HG03457 (cell line): Measurements from ENCODE around the gene PNPO.
"Not testable (repeated sequence)": the region's sequence is repeated elsewhere in the genome, so short reads cannot be mapped to it uniquely, and the experiment has no call there.

Experiments used
- ATAC-seq: cut with Tn5 transposase; IDR thresholded peaks from one replicate; pipeline ENCODE4 v1.9.1; 2021; ENCODE audit warnings: moderate number of reproducible peaks; ENCODE audit not compliant: unreplicated experiment

Gene PNPO

GRCh38 chr17:47970725-47971499 is 29.5 kb downstream of the PNPO start, which contains the start of gene CDK5RAP3:
TSS of gene CDK5RAP3 (plus strand) at chr17:47971113. CDS start at chr17:47971147, 34 bp downstream.
- ATAC-seq: peak; percentile 90

GRCh38 chr17:47973541-47973940 is 32.2 kb downstream of the PNPO start:
- ATAC-seq: no peak

GRCh38 chr17:47975189-47975822 is 33.9 kb downstream of the PNPO start:
- ATAC-seq: no peak

- no peak for ATAC-seq
These were observed 34.4 kb downstream of the PNPO start for GRCh38 chr17:47975823-47976205.

GRCh38 chr17:47978324-47978723 is 37.0 kb downstream of the PNPO start:
- no peak for ATAC-seq

GRCh38 chr17:47980541-47980940 is 39.2 kb downstream of the PNPO start:
- no peak for ATAC-seq

- ATAC-seq: no peak
These were observed 40.1 kb downstream of the PNPO start for GRCh38 chr17:47981462-47981861.

GRCh38 chr17:47982091-47982617 is 40.8 kb downstream of the PNPO start:
- ATAC-seq: no peak

- no peak for ATAC-seq
These were observed 41.4 kb downstream of the PNPO start for GRCh38 chr17:47982645-47983390.

GRCh38 chr17:47983492-47984223 is 42.3 kb downstream of the PNPO start:
- no peak for ATAC-seq

GRCh38 chr17:47986520-47986919 is 45.1 kb downstream of the PNPO start:
- ATAC-seq: no peak

GRCh38 chr17:47987240-47987835 is 46.0 kb downstream of the PNPO start:
- ATAC-seq: no peak

GRCh38 chr17:47988445-47988844 is 47.1 kb downstream of the PNPO start:
- not testable (repeated sequence) for ATAC-seq

- no peak for ATAC-seq
These were observed 47.8 kb downstream of the PNPO start for GRCh38 chr17:47989159-47989558.

- no peak for ATAC-seq
These were observed 48.3 kb downstream of the PNPO start for GRCh38 chr17:47989700-47990099.

GRCh38 chr17:47990962-47991731 is 49.8 kb downstream of the PNPO start:
- no peak for ATAC-seq

GRCh38 chr17:47992216-47992615 is 50.8 kb downstream of the PNPO start:
- no peak for ATAC-seq

GRCh38 chr17:47993031-47993564 is 51.7 kb downstream of the PNPO start:
- no peak for ATAC-seq

GRCh38 chr17:47993964-47994363 is 52.6 kb downstream of the PNPO start:
- ATAC-seq: no peak
